HepG2 (cell line): ENCODE results near the gene DCP1B. TPM values are rescaled to one million over a fixed set of nuclear protein-coding genes. Genes with fewer than 3 reads are reported as not detected.

ENCODE experiments used
- BHLHE40 ChIP-seq: IDR thresholded peaks from 2 replicates; pipeline ENCODE4 v1.6.1; 2011; ENCODE audit warnings: low read length, improper control_type of control experiment
- FOXP4 ChIP-seq: sonication (generic); formaldehyde crosslinking; IDR thresholded peaks from 2 replicates; pipeline ENCODE4 v1.4.0; 2020; ENCODE audit warnings: missing genetic modification reagents
- HINFP ChIP-seq: sonication (generic); formaldehyde crosslinking; IDR thresholded peaks from 2 replicates; pipeline ENCODE4 v1.4.0; 2020; ENCODE audit warnings: low read depth, mild to moderate bottlenecking, missing genetic modification reagents
- U2AF1 ChIP-seq: fragments of 200-400 bp; formaldehyde crosslinking; optimal IDR thresholded peaks from 2 replicates; pipeline ENCODE3; 2017; ENCODE audit warnings: mild to moderate bottlenecking, low read depth, low read length
- polyA plus RNA-seq, 8 experiments: library from polyadenylated mRNA; depleted of rRNA in 3 of 8; stranded (reverse) in 7 of 8; unstranded in 1 of 8; fragments of >200 nt; fragmentation: Illumina TruSeq in 4 of 8; extraction: Trizol in 4 of 8; gene quantifications; 2 replicates each; pipeline versions ENCODE4 v1.2.1 to v1.2.3, GENCODE V29; 2011 to 2016; ENCODE audit warnings: low read depth in 4 of 8, missing spikeins in 1 of 8, mixed read lengths in 1 of 8; ENCODE audit not compliant: insufficient read depth in 1 of 8
- total RNA-seq, 5 experiments: library from RNA; depleted of rRNA; stranded (reverse); fragments of >200 nt; fragmentation: Illumina TruSeq; extraction: Trizol; gene quantifications; 2 replicates each; pipeline ENCODE4 v1.2.3, GENCODE V29; 2016; ENCODE audit warnings: low read depth in 1 of 5
- TF ChIP-seq, protein P1 (sequence below): sonication (generic); formaldehyde crosslinking; IDR thresholded peaks from one replicate; pipeline ENCODE4 v1.5.1; 2020; ENCODE audit warnings: mild to moderate bottlenecking, missing genetic modification reagents; ENCODE audit errors: not compliant biosample characterization

The DCP1B gene
- total and polyA plus RNA-seq, 2 of the 13 experiments (the other 11 are each of a cell fraction or from before 2014, with no cell fraction given), result 11.4 to 27.2 TPM

DNA sequence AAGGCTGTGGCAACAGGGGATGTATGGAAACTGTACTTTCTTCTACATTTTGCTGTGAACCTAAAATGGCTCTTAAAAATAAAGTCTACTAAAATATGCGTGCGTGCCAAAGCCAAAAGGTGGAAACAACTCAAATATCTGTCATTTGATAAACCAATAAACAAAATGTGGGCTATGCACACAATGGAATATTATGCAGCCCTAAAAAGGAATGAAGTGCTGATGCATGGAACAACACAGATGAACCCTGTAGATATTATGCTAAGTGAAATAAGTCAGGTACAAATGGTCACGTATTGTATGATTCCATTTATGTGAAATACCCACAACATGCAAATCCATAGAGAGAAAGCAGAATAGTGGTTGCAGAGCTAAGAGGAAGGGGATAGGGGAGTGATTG lies 93.8 kb downstream of the DCP1B start (continued):
- TF ChIP-seq FOXP4 (CRISPR knock-in tag), result no peak
- TF ChIP-seq BHLHE40, result no peak
- no peak for TF ChIP-seq HINFP (CRISPR knock-in tag)
- TF ChIP-seq U2AF1, result no peak
- TF ChIP-seq, protein P1, sequence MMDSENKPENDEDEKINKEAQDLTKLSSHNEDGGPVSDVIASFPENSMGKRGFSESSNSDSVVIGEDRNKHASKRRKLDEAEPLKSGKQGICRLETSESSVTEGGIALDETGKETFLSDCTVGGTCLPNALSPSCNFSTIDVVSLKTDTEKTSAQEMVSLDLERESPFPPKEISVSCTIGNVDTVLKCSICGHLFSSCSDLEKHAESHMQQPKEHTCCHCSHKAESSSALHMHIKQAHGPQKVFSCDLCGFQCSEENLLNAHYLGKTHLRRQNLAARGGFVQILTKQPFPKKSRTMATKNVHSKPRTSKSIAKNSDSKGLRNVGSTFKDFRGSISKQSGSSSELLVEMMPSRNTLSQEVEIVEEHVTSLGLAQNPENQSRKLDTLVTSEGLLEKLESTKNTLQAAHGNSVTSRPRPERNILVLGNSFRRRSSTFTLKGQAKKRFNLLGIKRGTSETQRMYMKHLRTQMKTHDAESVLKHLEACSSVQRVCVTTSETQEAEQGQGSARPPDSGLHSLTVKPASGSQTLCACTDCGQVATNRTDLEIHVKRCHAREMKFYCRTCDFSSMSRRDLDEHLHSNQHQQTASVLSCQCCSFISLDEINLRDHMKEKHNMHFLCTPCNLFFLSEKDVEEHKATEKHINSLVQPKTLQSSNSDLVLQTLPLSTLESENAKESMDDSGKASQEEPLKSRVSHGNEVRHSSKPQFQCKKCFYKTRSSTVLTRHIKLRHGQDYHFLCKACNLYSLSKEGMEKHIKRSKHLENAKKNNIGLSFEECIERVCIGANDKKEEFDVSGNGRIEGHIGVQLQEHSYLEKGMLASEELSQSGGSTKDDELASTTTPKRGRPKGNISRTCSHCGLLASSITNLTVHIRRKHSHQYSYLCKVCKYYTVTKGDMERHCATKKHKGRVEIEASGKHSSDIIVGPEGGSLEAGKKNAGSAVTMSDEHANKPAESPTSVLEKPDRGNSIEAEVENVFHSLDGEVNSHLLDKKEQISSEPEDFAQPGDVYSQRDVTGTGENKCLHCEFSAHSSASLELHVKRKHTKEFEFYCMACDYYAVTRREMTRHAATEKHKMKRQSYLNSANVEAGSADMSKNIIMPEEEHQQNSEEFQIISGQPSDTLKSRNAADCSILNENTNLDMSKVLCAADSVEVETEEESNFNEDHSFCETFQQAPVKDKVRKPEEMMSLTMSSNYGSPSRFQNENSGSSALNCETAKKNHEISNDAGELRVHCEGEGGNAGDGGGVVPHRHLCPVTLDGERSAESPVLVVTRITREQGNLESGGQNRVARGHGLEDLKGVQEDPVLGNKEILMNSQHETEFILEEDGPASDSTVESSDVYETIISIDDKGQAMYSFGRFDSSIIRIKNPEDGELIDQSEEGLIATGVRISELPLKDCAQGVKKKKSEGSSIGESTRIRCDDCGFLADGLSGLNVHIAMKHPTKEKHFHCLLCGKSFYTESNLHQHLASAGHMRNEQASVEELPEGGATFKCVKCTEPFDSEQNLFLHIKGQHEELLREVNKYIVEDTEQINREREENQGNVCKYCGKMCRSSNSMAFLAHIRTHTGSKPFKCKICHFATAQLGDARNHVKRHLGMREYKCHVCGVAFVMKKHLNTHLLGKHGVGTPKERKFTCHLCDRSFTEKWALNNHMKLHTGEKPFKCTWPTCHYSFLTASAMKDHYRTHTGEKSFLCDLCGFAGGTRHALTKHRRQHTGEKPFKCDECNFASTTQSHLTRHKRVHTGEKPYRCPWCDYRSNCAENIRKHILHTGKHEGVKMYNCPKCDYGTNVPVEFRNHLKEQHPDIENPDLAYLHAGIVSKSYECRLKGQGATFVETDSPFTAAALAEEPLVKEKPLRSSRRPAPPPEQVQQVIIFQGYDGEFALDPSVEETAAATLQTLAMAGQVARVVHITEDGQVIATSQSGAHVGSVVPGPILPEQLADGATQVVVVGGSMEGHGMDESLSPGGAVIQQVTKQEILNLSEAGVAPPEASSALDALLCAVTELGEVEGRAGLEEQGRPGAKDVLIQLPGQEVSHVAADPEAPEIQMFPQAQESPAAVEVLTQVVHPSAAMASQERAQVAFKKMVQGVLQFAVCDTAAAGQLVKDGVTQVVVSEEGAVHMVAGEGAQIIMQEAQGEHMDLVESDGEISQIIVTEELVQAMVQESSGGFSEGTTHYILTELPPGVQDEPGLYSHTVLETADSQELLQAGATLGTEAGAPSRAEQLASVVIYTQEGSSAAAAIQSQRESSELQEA (CRISPR knock-in tag), result no peak
